AG04449 (cell line): Measurements from ENCODE around the gene MRPL28.
"Not testable (repeated sequence)": the region's sequence is repeated elsewhere in the genome, so short reads cannot be mapped to it uniquely, and the experiment has no call there.

Experiments used
- CTCF ChIA-PET: fragments of 350-600 bp; formaldehyde crosslinking; extraction: SDS; loops from one replicate; lab custom pipeline; 2021; ENCODE audit warnings: antibody characterized with exemption; lab: Yijun Ruan, JAX
- POLR2A ChIA-PET: fragments of 400-600, 350-600 bp; formaldehyde crosslinking; extraction: SDS; loops from one replicate; lab custom pipeline; 2020; ENCODE audit warnings: antibody characterized with exemption, inconsistent platforms; lab: Yijun Ruan, JAX
- DNase-seq: peaks from one replicate; pipeline ENCODE4 v3.0.0-alpha.2; 2010; ENCODE audit warnings: low read depth, low spot score
- H3K4me3 ChIP-seq: 2 replicates; pipeline ENCODE4 v1.5.1; 2011; ENCODE audit warnings: low read depth, mild to moderate bottlenecking, control low read depth, low read length
- CTCF ChIP-seq: IDR thresholded peaks from one replicate; pipeline ENCODE4 v1.5.1; 2011; ENCODE audit warnings: mild to moderate bottlenecking, moderate library complexity, low read length, control low read depth, inconsistent platforms; ENCODE audit not compliant: insufficient read depth; ENCODE audit errors: missing control alignments

Gene MRPL28

GRCh38 chr16:370443-370842 lies at the start of gene MRPL28:
TSS of gene MRPL28 (minus strand) at chr16:370538. CDS start at chr16:370218, 320 bp downstream.
- no peak for TF ChIP-seq CTCF
- POLR2A ChIA-PET: interaction anchor here (1.6 kb wide), 1 partner anchor 31 kb away, joined by 6 read pairs; the partner anchor contains the start of gene DECR2
- H3K4me3 ChIP-seq: peak within 1 kb of the TSS; percentile 52
- DNase-seq: peak; percentile 82
- CTCF ChIA-PET: interaction anchor here (1.2 kb wide), 1 partner anchor 9 kb away, joined by 4 read pairs; no protein-coding TSS in a partner anchor

GRCh38 chr16:415170-415498 lies 44.8 kb upstream of the MRPL28 start:
- CTCF ChIA-PET, POLR2A ChIA-PET, H3K4me3 ChIP-seq, DNase-seq: not testable (repeated sequence)

GRCh38 chr16:414395-415169 lies 44.2 kb upstream of the MRPL28 start:
- no peak overlapping the region for H3K4me3 ChIP-seq
- CTCF ChIA-PET: interaction anchor here (1.0 to 1.4 kb wide), 2 partner anchors 9 to 12 kb away, joined by 4 to 5 read pairs; no protein-coding TSS in a partner anchor
- no peak for DNase-seq
- no peak for TF ChIP-seq CTCF
- POLR2A ChIA-PET: interaction anchor here (1.3 kb wide), 1 partner anchor 10 kb away, joined by 5 read pairs; no protein-coding TSS in a partner anchor

- no peak for TF ChIP-seq CTCF
- DNase-seq: no peak
- ChIA-PET CTCF (no interaction called here), POLR2A (no interaction called here)
- no peak overlapping the region for H3K4me3 ChIP-seq
Observed at GRCh38 chr16:411576-412265, 41.4 kb upstream of the MRPL28 start.

GRCh38 chr16:410516-411178 lies 40.3 kb upstream of the MRPL28 start:
- ChIA-PET CTCF (no interaction called here), POLR2A (no interaction called here)
- no peak for DNase-seq
- no peak for TF ChIP-seq CTCF
- no peak overlapping the region for H3K4me3 ChIP-seq

- POLR2A ChIA-PET: no interaction called here
- no peak for DNase-seq
- no peak overlapping the region for H3K4me3 ChIP-seq
- CTCF ChIA-PET: no interaction called here
- TF ChIP-seq CTCF: no peak
Observed at GRCh38 chr16:407253-407652, 36.9 kb upstream of the MRPL28 start.
